IMR-90 (cell line): ENCODE measurements around the gene SLC22A2. TPM values are rescaled to one million over a fixed set of nuclear protein-coding genes. Genes with fewer than 3 reads are reported as not detected.

ENCODE experiments used
- ATAC-seq: fragments of 200-7000 bp; cut with Tn5 transposase; 2 replicates; pipeline ENCODE4 v1.9.1; 2020; ENCODE audit warnings: low read depth, mild to moderate bottlenecking, moderate library complexity
- BruUV-seq: library from RNA; stranded (reverse); fragments of 400-500 nt; replicated peaks from 2 replicates; lab custom pipeline; 2021; lab: Mats Ljungman, UMichigan
- CTCF ChIA-PET: fragments of 300-600 bp; formaldehyde crosslinking; extraction: SDS; loops from one replicate; lab custom pipeline; 2021; ENCODE audit warnings: antibody characterized with exemption; lab: Yijun Ruan, JAX
- POLR2A ChIA-PET: fragments of 300-600 bp; sonication (Branson Sonifier 250); formaldehyde crosslinking; loops from one replicate; lab custom pipeline; 2022; ENCODE audit warnings: antibody characterized with exemption; ENCODE audit not compliant: unreplicated experiment; lab: Charles Lee
- DNase-seq: peaks from one replicate; pipeline ENCODE4 v3.0.0; 2013
- H2AFZ ChIP-seq: replicated peaks from 2 replicates; pipeline ENCODE3; 2013; ENCODE audit warnings: low read length, mild to moderate bottlenecking; ENCODE audit not compliant: poor library complexity
- H2AK5ac ChIP-seq: 2 replicates; pipeline ENCODE4 v1.6.1; 2013; ENCODE audit warnings: low read depth, low read length, inconsistent platforms
- H2AK9ac ChIP-seq: replicated peaks from 2 replicates; pipeline ENCODE3; 2013; ENCODE audit warnings: mild to moderate bottlenecking, low read depth, low read length, moderate library complexity; ENCODE audit not compliant: poor library complexity
- H2BK120ac ChIP-seq: 2 replicates; pipeline ENCODE4 v1.6.1; 2013; ENCODE audit warnings: low read depth, low read length, inconsistent platforms
- H2BK15ac ChIP-seq: 3 replicates; pipeline ENCODE4 v1.6.1; 2013; ENCODE audit warnings: low read depth, low read length, inconsistent platforms
- H2BK20ac ChIP-seq: 2 replicates; pipeline ENCODE4 v1.6.1; 2013; ENCODE audit warnings: low read depth, mild to moderate bottlenecking, inconsistent platforms, low read length, moderate library complexity
- H2BK5ac ChIP-seq: 2 replicates; pipeline ENCODE4 v1.6.1; 2013; ENCODE audit warnings: mild to moderate bottlenecking, low read depth, low read length, inconsistent platforms; ENCODE audit not compliant: poor library complexity, severe bottlenecking
- H3K14ac ChIP-seq: replicated peaks from 2 replicates; pipeline ENCODE4 v1.6.1; 2013; ENCODE audit warnings: low read depth, low read length, inconsistent platforms
- H3K18ac ChIP-seq: 2 replicates; pipeline ENCODE4 v1.6.1; 2013; ENCODE audit warnings: low read depth, low read length, control low read depth
- H3K23ac ChIP-seq: 2 replicates; pipeline ENCODE4 v1.6.1; 2013; ENCODE audit warnings: low read depth, low read length, inconsistent platforms
- H3K27ac ChIP-seq: 2 replicates; pipeline ENCODE4 v1.5.1; 2013; ENCODE audit warnings: mild to moderate bottlenecking, control low read depth, low read length; ENCODE audit not compliant: insufficient read depth
- H3K27me3 ChIP-seq: 2 replicates; pipeline ENCODE4 v1.6.1; 2013; ENCODE audit warnings: low read length; ENCODE audit not compliant: control insufficient read depth, insufficient read depth
- H3K36me3 ChIP-seq: 2 replicates; pipeline ENCODE4 v1.6.1; 2013; ENCODE audit warnings: low read length, mixed read lengths; ENCODE audit not compliant: control insufficient read depth, insufficient read depth
- H3K4ac ChIP-seq: 2 replicates; pipeline ENCODE4 v1.6.1; 2013; ENCODE audit warnings: low read depth, low read length, inconsistent platforms
- H3K4me1 ChIP-seq: 2 replicates; pipeline ENCODE4 v1.6.1; 2013; ENCODE audit warnings: low read length, mixed read lengths; ENCODE audit not compliant: control insufficient read depth, insufficient read depth
- H3K4me2 ChIP-seq: 2 replicates; pipeline ENCODE4 v1.6.1; 2013; ENCODE audit warnings: low read depth, mild to moderate bottlenecking, control low read depth, low read length, moderate library complexity
- H3K4me3 ChIP-seq: 2 replicates; pipeline ENCODE4 v1.5.1; 2013; ENCODE audit warnings: low read depth, mild to moderate bottlenecking, control low read depth, low read length, moderate library complexity; ENCODE audit not compliant: insufficient read depth
- H3K56ac ChIP-seq: 2 replicates; pipeline ENCODE4 v1.6.1; 2013; ENCODE audit warnings: low read length, inconsistent platforms; ENCODE audit not compliant: insufficient read depth; ENCODE audit errors: extremely low read depth
- H3K79me1 ChIP-seq, 2 experiments: 2 replicates each; pipeline ENCODE4 v1.6.1; 2013; ENCODE audit warnings: low read length in 2 of 2, inconsistent platforms in 1 of 2, low read depth in 1 of 2
- H3K9ac ChIP-seq: 2 replicates; pipeline ENCODE4 v1.6.1; 2013; ENCODE audit warnings: low read depth, low read length, control low read depth
- H3K9me1 ChIP-seq: 2 replicates; pipeline ENCODE4 v1.6.1; 2013; ENCODE audit warnings: low read length, inconsistent platforms; ENCODE audit not compliant: insufficient read depth
- H3K9me3 ChIP-seq: 2 replicates; pipeline ENCODE4 v1.6.1; 2013; ENCODE audit warnings: low read length; ENCODE audit not compliant: control insufficient read depth, insufficient read depth
- H4K20me1 ChIP-seq: 2 replicates; pipeline ENCODE4 v1.6.1; 2013; ENCODE audit warnings: low read length, inconsistent platforms; ENCODE audit not compliant: insufficient read depth
- H4K5ac ChIP-seq: 2 replicates; pipeline ENCODE4 v1.6.1; 2013; ENCODE audit warnings: mild to moderate bottlenecking, low read depth, low read length, control low read depth
- H4K8ac ChIP-seq, 2 experiments: 2 replicates each; pipeline ENCODE4 v1.6.1; 2013; ENCODE audit warnings: low read depth in 2 of 2, low read length in 2 of 2, control low read depth in 1 of 2, inconsistent platforms in 1 of 2
- H4K91ac ChIP-seq: 2 replicates; pipeline ENCODE4 v1.6.1; 2013; ENCODE audit warnings: low read depth, low read length, inconsistent platforms; ENCODE audit not compliant: insufficient read depth
- CHD1 ChIP-seq: IDR thresholded peaks from 2 replicates; pipeline ENCODE4 v1.6.1; 2012; ENCODE audit warnings: low read depth, low read length, improper control_type of control experiment
- ELK1 ChIP-seq: fragments of 150-350 bp; IDR thresholded peaks from 2 replicates; pipeline ENCODE4 v1.6.1; 2016; ENCODE audit warnings: low read depth, mild to moderate bottlenecking, low read length, moderate library complexity, borderline replicate concordance
- FOS ChIP-seq: fragments of 150-350 bp; IDR thresholded peaks from 2 replicates; pipeline ENCODE4 v1.6.1; 2016; ENCODE audit warnings: low read depth, low read length
- MAFK ChIP-seq: IDR thresholded peaks from 2 replicates; pipeline ENCODE4 v1.6.1; 2012; ENCODE audit warnings: low read depth, low read length, improper control_type of control experiment
- MAZ ChIP-seq: IDR thresholded peaks from 2 replicates; pipeline ENCODE4 v1.6.1; 2012; ENCODE audit warnings: low read depth, mild to moderate bottlenecking, low read length, improper control_type of control experiment, moderate library complexity, borderline replicate concordance
- MXI1 ChIP-seq: IDR thresholded peaks from 2 replicates; pipeline ENCODE4 v1.6.1; 2012; ENCODE audit warnings: low read depth, mild to moderate bottlenecking, low read length, moderate library complexity, borderline replicate concordance
- NFE2L2 ChIP-seq: fragments of 150-350 bp; IDR thresholded peaks from 2 replicates; pipeline ENCODE4 v1.6.1; 2016; ENCODE audit warnings: low read depth, mild to moderate bottlenecking, low read length
- POLR2A ChIP-seq: IDR thresholded peaks from 2 replicates; pipeline ENCODE4 v1.6.1; 2012; ENCODE audit warnings: mild to moderate bottlenecking, low read depth, low read length
- RAD21 ChIP-seq: IDR thresholded peaks from 2 replicates; pipeline ENCODE4 v1.6.1; 2012; ENCODE audit warnings: low read length, improper control_type of control experiment
- RCOR1 ChIP-seq: IDR thresholded peaks from 2 replicates; pipeline ENCODE4 v1.6.1; 2012; ENCODE audit warnings: mild to moderate bottlenecking, low read length, improper control_type of control experiment; ENCODE audit not compliant: insufficient replicate concordance
- RFX5 ChIP-seq: IDR thresholded peaks from 2 replicates; pipeline ENCODE4 v1.8.0; 2012; ENCODE audit warnings: low read depth, mild to moderate bottlenecking, low read length, moderate library complexity
- SMC3 ChIP-seq: fragments of 150-350 bp; IDR thresholded peaks from 2 replicates; pipeline ENCODE4 v1.6.1; 2016; ENCODE audit warnings: low read depth, mild to moderate bottlenecking, antibody characterized with exemption, low read length, moderate library complexity
- USF2 ChIP-seq: fragments of 150-350 bp; IDR thresholded peaks from 2 replicates; pipeline ENCODE4 v1.6.1; 2017; ENCODE audit warnings: mild to moderate bottlenecking, antibody characterized with exemption, low read length, low read depth
- WGBS, 2 experiments: methylation state at CpG; one replicate each; pipeline versions ENCODE4 v1.1.5 to v1.1.7; 2013; ENCODE audit warnings: missing lambda C conversion rate in 2 of 2; ENCODE audit not compliant: insufficient read length in 1 of 2; ENCODE audit errors: extremely low coverage in 2 of 2; 5-methylcytosine and 5-hydroxymethylcytosine counted together
- dilution Hi-C: fragments of 300-500 bp; cut with HindIII; formaldehyde crosslinking; loops from one replicate; pipeline ENCODE4 v1.14.3; 2018; ENCODE audit warnings: low sequenced_read_pairs; ENCODE audit not compliant: unreplicated experiment
- in situ Hi-C: fragments of 300-500 bp; cut with MboI; formaldehyde crosslinking; loops from 3 replicates; pipeline ENCODE4 v1.14.3; 2019; ENCODE audit warnings: low sequenced_read_pairs, inconsistent platforms, mixed read lengths
- intact Hi-C: fragments of 100-400 bp; cut with micrococcal nuclease; formaldehyde crosslinking; loops from 2 replicates; pipeline ENCODE4 v1.10.0; 2022
- polyA plus RNA-seq, 3 experiments: library from polyadenylated mRNA; depleted of rRNA; stranded (reverse); fragments of >200 nt; gene quantifications; 2 replicates each; pipeline ENCODE4 v1.2.3, GENCODE V29; 2012; ENCODE audit warnings: low replicate concordance in 1 of 3
- total RNA-seq: library from RNA; depleted of rRNA; stranded (reverse); fragments of >200 nt; gene quantifications from 2 replicates; pipeline ENCODE4 v1.2.3, GENCODE V29; 2012

Gene SLC22A2
- total and polyA plus RNA-seq, 2 of the 4 experiments (the other 2 are of a cell fraction), result not detected

- Histone ChIP-seq H3K36me3 (no peaks in the 10 kb centered on the region), H2BK5ac (no peak overlapping the region), H2BK20ac (no peak overlapping the region), H3K4me1 (no peaks in the 10 kb centered on the region), H4K5ac (no peak overlapping the region), H4K20me1 (no peaks in the 10 kb centered on the region), H2BK15ac (no peak overlapping the region), H3K4me2 (no peak overlapping the region), H2AK9ac (no peak overlapping the region), H3K18ac (no peak overlapping the region), H4K91ac (no peak overlapping the region), H3K23ac (no peak overlapping the region), H2AK5ac (no peak overlapping the region), H3K4ac (no peak overlapping the region), H3K14ac (no peak overlapping the region), H4K8ac (no peak overlapping the region), H3K79me1 (no peaks in the 10 kb centered on the region), H3K27me3 (no peaks in the 10 kb centered on the region), H3K27ac (no peak overlapping the region), H3K56ac (no peak overlapping the region), H2BK120ac (no peak overlapping the region), H3K9me1 (no peaks in the 10 kb centered on the region), H3K9ac (no peak overlapping the region), H2AFZ (no peak overlapping the region), H3K9me3 (peaks cover 22% of the 10 kb centered on the region), H3K4me3 (no peak overlapping the region)
- in situ Hi-C loops (no loop called here), intact Hi-C loops (no loop called here), dilution Hi-C loops (no loop called here)
- ATAC-seq, result no peak
- CTCF ChIA-PET, result no interaction called here
- WGBS, 2 experiments, result no CpG with 5 or more reads among the region's 5 CpGs
- no peak for DNase-seq
- no peak for TF ChIP-seq USF2
- TF ChIP-seq MAFK, result no peak
- TF ChIP-seq RAD21, result no peak
- TF ChIP-seq SMC3, result no peak
- no peak for TF ChIP-seq RFX5
- TF ChIP-seq NFE2L2, result no peak
- TF ChIP-seq CHD1, result no peak
- no peak for TF ChIP-seq RCOR1
- no peak for TF ChIP-seq POLR2A
- no peak for TF ChIP-seq MXI1
- no peak for TF ChIP-seq FOS
- TF ChIP-seq ELK1, result no peak
- TF ChIP-seq MAZ, result no peak
- no TSS peak for BruUV-seq
- POLR2A ChIA-PET, result no interaction called here
Measured at GRCh38 chr6:160273750-160274149, 15.1 kb upstream of the SLC22A2 start.
